NCI-H82 (cell line): ENCODE data around the gene GRIK4.
A peak's percentile ranks its signal among the peaks of the same experiment; 100 is the strongest.

Source experiments
- DNase-seq: peaks from one replicate; lab custom pipeline; 2025; lab: John Stamatoyannopoulos, UW

GRIK4 gene

DNA sequence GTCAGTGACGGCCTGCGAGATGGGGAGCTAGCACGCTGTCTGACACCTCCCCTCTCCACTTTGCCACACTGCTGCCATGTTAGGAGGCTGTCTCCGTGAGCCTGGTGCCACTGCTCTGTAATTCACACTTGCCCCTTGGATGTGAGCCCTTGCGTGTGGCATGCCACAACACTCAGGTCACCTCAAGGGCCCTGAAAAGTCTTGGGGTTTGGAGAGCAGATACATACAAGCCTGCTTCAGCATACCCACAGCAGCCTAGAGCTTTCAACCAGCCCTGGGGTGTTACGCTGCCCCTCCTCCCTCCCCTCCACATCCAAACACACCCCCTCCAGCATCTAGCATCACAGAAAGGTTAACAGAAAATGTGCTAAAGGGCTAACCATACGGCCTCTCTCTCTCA lies 442.8 kb downstream of the GRIK4 start:
- no peak for DNase-seq

DNA sequence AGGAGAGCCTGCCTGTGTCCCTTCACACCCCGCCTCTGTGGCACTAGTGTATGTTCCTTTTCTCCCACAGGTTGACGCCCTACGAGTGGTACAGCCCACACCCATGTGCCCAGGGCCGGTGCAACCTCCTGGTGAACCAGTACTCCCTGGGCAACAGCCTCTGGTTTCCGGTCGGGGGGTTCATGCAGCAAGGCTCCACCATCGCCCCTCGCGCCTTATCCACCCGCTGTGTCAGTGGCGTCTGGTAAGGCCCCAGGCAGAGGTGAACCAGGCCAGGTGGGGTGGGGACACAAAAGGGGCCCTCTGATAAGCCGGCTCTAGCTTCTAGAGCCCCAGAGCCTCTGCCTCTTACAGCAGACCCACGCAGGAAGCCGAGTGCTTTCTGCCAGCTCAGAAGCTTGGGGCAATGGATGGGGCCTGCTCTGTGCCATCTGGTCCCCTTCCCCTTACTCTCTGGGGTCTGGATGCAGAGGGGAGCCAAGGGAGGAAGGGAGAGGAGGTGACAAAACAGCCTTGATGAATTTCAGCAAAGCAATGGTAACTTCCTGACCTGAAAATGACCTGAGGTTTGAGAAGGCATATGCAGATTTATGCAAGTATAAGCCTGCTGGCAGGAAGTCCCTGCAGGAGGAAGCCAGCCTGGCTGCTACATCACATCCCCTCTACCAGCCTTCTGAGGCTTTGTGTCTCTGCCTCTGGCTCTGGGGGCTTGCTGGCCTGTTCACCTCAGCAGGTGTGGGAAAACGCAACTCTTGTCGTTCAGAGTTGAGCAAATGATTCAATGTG lies 445.4 kb downstream of the GRIK4 start:
- DNase-seq: no peak

DNA sequence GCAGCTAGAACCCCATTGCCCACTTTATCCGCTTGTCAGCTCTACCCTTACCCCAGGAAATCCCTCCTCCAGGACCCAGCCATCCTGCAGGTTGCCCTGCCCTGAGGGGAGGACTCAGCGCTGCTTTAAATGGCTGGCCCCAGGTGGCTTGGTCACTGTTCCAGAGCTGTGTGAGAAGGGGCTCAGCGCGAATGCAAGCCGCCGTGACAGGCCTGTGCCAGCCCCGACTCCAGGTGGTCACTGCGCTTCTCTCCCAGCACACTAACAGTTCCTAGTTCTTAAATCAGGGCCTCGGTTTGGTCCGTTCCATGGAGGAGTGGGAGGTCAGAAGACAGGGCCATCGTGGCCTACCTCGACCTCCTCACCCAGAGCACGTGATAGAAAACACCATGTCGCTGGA lies 446.6 kb downstream of the GRIK4 start:
- no peak for DNase-seq

DNA sequence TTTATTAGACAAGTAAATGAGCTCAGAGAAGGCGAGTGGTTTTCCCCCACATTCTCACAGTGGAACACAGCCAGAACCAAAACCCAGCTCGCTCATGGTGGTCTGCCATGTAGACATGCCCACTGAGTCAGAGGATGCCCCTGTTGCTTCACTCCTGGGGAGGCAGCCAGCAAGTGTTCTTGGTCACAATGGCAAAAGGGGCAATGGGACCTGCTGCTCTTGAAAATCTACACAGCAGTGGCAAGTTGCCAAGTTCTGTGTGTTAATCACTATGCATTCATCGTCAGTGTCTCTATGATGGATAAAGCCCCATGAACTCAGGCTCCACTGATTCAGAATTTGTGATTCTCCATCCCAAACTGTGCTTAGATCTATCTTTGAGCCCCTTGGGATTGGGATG lies 447.6 kb downstream of the GRIK4 start:
- DNase-seq: peak; percentile 42

DNA sequence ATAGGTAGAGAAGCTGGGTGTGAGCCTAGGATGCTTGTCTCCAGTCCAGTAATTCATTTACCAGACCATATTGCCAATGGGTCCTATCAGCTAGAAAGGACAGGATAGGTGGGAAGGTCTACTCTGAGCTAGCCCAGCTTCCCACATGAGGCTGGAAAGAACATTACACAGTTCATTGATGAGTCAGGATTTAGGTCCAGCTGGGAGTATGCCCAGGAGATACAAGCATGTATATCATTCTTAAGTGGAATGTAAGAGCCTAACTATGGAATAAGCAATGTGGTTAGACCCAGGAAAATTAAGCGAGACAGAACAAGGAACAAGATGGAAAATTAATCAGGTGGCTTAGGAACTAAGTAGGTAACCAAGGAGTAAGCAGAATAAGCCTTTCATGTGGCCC lies 453.3 kb downstream of the GRIK4 start:
- DNase-seq: no peak

DNA sequence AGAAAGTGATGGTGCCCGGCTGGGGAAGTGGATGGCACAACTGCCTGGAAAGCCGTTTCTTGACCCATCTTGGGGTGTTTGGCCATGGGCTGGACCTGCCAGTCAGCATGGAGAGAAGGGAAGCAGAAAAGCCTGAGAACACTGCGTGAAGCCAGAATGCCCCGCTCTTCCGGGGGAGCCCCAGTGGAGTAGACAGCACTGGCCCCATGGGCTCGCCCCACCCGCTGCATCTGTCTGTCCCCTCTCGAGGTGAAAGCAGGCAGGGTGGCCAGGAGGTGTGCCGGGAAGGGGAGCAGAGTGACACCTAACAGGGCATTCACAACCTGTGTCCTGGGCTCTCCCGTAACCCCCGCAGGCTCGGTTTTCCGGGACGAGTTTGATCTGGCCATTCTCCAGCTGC lies 455.3 kb downstream of the GRIK4 start:
- no peak for DNase-seq

DNA sequence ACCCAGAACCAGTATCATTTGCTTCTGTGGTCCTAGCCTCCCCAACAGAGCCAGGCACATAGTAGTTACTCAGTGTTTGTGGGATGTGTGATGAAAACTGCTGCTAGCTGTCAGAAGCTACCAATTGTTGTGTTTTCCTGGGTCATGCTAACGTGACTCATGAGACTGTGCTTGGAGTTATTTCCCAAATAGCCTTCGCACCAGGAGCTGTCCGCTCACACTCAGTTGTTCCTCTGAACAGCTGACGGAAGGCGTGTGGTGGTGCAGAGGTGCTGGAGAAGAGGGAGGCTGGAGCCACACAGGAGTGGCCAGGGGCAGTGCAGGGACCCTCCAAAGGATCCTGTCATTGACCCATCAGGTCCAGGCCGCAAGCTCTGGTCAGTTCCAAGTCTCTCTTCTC lies 458.4 kb downstream of the GRIK4 start:
- no peak for DNase-seq

DNA sequence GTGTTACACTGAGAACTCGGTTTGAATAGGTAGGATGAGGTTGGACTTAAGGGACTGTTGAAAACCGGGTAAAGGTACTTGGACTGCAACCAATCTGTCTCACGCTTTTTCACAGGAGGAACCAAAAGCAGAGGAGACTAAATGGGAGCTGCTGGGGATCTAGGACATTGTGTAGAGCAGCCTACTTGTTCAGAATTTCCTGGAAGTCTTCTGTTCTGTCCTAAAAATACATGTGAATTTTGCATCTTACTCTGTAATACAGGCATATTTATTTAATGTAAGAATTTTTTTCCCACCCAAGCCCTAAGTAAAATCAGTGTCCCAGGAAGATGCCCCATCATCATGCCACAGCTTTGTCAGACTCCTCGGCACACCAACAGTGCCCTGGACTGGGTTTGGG lies 460.3 kb downstream of the GRIK4 start:
- no peak for DNase-seq

DNA sequence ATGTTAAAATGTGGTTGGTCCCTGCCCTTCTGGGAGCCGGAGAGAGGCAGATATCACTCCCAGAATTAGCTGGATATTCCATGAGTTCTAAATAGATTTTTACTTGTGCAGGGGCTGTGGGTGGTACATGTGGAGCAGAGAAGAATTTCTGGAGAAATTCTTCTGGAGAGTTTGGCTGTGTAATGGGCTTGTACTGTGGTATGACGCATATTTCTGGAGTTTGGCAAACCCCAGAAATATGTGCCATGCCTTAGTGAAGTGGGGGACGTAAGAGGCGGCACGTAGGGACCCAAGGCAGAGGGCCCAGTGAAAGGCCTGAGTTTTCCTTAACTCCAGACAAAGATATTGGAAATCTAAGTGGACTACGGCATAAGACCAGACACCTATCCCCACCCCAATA lies 461.1 kb downstream of the GRIK4 start:
- no peak for DNase-seq

DNA sequence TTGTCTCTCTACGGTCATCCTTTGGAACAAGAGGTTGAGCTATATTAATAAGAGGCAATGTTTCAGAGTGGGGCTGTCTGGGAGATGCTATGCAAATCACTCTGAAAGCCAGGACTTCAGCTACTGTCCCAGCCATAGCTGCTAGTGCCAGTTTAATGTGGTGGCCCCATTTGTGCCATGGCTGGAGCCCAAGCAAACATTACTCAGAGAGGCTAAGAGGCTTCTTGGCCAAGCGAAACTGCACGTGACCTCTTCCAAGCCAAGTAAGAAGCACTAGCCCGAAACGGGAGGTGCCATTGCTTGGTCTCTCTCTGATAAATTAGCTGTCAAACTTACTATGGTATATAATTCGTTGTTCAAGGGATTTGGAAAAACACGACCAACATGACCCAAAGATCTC lies 462.0 kb downstream of the GRIK4 start:
- DNase-seq: no peak

DNA sequence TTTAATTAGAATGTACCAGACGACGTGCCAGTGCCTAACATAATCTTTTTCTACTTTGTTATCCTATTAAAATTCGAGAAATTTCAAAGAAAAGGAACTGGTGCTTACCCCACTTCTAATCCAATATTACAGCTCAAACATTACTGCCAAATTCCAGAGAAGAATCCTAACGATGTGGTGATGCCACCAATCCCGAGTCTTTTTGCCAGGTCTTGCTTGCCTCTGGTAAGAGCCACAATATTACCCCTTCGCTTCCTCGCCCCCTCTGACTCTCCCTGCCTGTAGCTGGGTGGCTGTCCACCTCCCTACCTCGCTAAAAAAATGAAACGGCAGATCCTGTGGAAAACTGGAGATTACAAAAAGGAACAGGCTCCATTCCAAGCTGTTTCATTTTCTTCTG lies 462.9 kb downstream of the GRIK4 start:
- DNase-seq: no peak

DNA sequence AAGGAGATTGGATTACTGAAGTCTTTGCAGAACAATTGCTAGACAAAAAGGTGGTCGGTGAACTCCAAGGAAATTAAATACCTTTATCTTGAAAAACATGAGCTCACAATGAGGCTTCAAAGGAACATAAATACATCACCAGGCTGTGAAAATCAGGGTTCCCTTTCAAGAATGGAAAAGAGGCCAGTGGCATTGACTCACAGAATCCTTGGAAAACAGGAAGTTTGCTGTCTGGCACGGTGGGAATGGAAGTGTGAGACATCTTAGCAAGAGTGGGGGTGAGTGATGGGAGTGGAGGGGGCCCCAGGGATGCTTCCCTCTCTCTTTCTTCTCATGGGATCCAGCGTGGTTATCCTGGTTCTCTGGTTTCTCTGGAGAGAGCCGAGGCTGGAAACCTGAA lies 463.4 kb downstream of the GRIK4 start:
- DNase-seq: no peak

DNA sequence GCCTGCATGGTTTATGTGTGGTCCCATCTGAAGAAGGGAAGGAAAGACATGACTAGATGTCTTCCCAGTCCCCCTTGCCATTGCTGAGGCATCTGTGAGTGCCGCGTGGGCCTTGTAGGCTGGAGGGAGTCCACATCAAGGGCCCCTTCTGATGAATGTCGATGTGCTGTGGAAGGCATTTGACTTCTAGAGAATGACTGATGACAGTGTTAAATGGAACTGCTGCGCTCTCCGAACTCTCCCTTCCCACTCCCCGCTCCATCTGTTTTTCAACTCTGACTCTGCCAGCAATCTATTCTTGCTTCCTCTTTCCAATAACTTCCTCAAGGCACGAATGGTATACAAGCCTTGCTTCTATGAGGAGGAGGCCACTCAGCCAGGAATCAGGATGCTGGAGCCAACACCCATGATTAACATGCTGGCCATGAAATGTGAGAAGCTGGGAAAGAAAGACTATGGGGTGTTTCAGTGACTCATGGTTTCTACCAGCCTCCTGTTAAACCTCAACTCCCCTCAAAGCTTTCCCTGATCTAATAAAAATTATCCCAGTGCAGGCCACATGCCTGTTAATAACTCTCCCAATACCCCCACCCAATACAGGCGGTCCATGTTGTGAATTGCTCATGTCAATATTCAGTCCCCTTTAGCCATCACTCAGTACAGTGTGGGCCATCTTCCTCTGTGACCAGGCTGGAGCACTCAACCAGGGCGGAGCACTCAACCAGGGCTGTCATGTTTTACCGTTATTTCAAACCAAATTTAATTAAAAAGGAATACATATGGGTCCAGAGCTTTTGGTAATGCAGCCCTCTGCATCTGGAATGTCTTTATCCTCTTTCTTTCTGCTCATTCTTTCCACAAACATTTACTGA lies 466.0 kb downstream of the GRIK4 start:
- no peak for DNase-seq

DNA sequence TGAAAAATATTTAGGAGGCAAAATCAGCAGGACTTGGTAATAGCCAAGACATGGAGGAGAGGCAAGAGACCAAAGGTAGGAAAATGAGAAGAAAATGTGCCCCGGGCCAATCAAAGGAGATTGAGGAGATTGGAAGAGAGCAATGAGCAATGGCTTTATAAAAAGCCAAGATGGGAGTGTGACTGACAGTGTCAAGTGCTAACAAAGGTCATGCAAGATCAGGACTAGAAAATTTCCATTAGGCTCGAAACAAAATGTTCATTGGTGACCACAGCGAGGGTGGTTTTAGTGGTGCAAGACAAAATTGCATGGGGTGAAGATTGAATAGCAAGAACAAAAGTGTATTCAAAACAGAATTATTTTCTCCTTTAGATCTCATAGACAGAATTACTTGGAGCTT lies 467.2 kb downstream of the GRIK4 start:
- DNase-seq: no peak

DNA sequence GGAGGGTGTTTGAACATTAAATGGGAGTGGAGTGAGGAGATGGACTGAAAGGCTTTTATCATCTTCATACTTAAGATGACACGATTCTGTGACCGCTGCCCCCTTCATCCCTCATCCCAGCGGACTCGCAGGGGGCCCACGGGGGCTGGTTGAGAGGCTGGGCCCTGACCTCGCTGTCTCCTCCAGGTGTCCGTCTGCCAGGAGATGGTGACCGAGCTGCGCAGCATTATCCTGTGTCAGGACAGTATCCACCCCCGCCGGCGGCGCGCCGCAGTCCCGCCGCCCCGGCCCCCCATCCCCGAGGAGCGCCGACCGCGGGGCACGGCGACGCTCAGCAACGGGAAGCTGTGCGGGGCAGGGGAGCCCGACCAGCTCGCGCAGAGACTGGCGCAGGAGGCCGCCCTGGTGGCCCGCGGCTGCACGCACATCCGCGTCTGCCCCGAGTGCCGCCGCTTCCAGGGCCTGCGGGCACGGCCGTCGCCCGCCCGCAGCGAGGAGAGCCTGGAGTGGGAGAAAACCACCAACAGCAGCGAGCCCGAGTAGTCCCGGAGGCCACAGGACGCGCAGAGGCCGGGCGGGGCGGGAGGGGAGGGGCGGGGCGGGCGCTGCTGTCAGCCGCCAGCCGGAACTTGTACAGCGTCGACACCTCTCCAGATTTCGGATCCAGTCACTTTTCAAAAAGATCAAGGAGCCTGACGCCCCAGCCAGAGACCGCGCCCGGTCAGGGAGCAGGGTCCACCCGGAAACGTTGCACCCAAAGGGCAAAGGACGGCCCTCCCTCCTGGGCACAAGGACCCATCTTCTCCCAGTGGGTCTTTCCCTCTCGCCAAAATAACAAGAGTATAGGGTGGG lies 474.4 kb downstream of the GRIK4 start:
- peak; percentile 62 for DNase-seq

DNA sequence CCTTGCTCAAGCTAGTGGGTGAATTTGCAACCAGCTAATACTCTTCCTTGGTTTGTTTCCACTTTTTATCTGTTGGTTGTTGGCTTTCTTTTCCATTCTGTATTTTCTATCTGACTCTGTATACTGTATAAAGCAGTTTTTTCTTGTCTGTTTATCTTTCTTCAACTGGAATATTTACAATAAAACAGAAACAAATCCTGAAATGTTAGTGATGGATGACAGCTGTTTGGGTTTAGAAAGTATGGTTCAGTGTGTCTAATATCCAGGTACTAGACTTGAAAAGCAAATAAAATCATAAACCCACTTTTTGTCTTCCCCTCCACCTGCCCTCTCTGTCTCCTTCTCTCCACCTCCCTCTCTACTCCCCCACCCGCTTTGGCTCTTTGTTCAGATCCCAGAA lies 477.1 kb downstream of the GRIK4 start:
- no peak for DNase-seq

DNA sequence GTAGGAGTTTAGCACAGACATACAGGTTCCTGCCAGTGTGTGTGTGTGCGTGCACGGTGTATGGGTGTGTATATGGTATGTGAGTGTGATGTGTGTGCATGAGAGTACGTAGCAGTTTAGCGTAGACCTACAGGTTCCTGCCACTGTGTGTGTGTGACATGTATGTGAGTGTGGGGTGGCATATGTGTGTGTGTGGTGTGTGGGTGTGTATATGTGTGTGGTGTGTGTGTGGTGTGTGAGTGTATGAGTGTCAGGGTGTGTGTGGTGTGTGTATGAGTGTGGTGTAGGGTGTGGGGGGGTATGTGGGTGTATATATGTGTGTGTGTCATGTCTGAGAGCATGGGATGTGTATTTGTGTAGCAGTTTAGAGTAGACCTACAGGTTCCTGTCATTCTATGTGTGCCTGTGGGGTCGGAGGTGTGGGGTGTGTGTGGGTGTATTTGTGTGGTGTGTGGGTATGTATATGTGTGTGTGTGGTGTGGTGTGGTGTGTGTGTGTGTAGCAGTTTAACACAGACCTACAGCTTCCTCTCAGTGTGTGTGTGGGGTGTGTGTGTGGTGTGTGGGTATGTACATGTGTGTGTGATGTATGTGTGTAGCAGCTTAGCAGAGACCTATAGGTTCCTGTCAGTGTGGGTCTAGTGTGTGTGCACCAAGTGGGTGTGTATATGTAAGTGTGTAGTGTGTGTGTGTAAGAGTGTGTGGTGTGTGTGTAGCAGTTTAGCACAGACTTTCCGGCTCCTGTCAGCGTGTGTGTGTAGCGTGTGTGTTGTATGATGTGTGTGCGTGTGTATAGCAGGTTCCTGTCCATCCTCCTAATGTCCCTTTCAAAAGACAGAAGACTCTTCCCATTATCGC lies 480.5 kb downstream of the GRIK4 start:
- no peak for DNase-seq

DNA sequence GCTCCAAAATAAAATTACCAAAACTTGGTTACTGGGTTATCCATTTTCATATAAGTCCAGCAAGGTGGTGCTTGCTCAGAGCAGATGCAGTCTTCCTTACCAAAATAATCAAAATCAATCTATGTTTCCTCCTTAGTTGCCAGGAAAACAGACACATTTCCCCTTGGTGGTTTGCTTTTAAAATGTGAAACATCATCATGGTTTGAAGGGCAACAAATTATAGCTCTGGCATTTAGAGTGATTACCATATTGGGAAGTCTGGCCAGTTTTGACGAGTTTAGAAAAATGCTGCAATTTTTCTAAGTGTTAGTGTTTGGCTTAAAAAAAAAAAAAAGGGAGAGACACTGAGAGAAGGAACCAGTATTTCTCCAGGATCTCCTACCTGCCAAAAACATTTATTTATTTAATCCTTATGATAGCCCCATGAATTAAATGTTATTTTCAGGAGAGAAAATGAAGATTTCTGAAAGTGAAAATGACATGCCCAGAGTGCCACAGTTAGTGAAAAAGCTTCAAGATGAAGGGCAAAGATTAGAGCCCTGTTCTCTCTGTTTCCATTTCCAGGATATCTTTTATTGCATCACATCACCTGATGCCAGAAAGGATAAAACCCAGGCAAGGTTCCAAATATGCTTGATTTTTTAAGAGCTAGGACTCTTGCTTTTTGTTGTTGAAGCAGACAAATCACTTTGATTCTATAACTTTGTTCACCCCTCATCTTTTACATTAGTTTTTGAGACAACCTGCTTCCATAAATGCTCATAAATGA lies 482.7 kb downstream of the GRIK4 start:
- DNase-seq: no peak

DNA sequence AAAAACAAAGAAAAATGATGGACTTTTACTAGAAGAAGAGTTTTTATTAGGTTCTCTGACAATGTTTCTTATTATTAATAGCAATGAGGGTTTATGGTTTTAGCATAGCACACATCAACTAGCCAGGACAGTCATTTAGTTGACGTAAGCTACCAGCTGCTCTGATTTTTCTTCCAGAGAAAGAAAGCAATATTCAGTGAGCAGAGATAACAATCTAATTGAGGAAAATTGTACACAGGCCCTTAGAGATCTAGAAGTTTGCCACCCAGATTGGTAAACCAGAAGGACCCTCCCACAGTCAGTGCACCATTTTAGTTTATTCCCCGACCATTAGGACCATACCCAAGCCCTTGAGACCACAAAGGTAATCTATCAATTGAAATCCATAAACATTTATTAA lies 483.6 kb downstream of the GRIK4 start:
- no peak for DNase-seq

DNA sequence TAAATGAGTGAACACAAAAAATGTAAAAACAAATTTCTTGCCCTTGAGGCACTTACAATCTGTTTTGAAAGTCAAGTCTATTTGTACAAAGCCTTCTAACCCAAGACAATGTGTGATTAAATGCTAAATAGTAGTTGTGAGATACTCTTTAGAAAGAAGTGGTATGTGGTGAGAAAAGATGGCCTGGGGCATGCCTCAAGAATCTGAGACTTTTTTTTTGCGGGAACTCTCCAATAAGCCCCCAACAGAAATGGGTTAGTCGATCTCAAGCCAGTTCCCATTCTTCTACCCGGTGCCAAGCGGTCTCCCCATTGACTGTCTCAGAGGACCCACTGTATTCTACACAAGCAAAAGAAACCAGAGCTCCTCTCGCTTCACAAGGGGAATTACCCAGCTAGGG lies 485.4 kb downstream of the GRIK4 start:
- DNase-seq: no peak

DNA sequence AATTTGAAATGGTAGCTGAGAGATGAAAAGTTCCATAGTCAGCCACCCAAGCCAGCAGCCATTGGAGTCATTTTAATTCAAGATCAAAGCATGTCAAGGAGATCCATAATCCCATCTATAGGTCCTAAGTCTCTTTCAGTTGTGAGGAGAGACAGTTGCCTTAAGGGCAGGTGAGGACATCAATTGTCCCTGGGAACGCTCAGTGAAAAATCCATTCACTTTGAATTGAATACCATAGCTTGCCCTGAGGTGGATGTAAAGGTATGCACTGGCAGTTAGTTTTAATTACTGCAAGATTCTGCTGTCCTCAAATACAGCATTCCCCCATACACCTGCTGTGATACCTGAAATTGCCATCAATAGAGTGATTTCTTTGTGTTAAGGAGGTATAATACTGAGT lies 487.0 kb downstream of the GRIK4 start:
- no peak for DNase-seq
